Activated CD8-positive, alpha-beta memory T cell treated with anti-CD3 and anti-CD28 coated beads for 36 hours (primary cell): ENCODE results near the gene AKAP6. TPM values are rescaled to one million over a fixed set of nuclear protein-coding genes. Genes with fewer than 3 reads are reported as not detected.

Experiments used
- CTCF ChIA-PET: fragments of 350-600 bp; sonication (Branson Sonifier 250); formaldehyde crosslinking; loops from one replicate; lab custom pipeline; 2021; ENCODE audit warnings: antibody characterized with exemption; lab: Charles Lee
- POLR2A ChIA-PET: fragments of 350-600 bp; sonication (Branson Sonifier 250); formaldehyde crosslinking; loops from one replicate; lab custom pipeline; 2021; ENCODE audit warnings: antibody characterized with exemption; lab: Charles Lee
- total RNA-seq, 2 experiments: library from RNA; stranded (reverse); gene quantifications; one replicate each; pipeline ENCODE4 v1.2.3, GENCODE V29; 2021

The AKAP6 gene
- total RNA-seq, 2 experiments from 2014 or later: 0.65 to 1.3 TPM

GRCh38 chr14:32805979-32806378 lies 476.9 kb downstream of the AKAP6 start:
- ChIA-PET CTCF (no interaction called here), POLR2A (no interaction called here)

GRCh38 chr14:32808644-32809043 lies 479.5 kb downstream of the AKAP6 start:
- CTCF ChIA-PET: no interaction called here
- POLR2A ChIA-PET: no interaction called here

- ChIA-PET CTCF (no interaction called here), POLR2A (no interaction called here)
Measured at GRCh38 chr14:32809255-32809654, 480.2 kb downstream of the AKAP6 start.

- ChIA-PET CTCF (no interaction called here), POLR2A (no interaction called here)
Measured at GRCh38 chr14:32813401-32813800, 484.3 kb downstream of the AKAP6 start.

GRCh38 chr14:32814721-32815120 lies 485.6 kb downstream of the AKAP6 start:
- ChIA-PET CTCF (no interaction called here), POLR2A (no interaction called here)

- CTCF ChIA-PET: no interaction called here
- POLR2A ChIA-PET: no interaction called here
Measured at GRCh38 chr14:32816588-32816987, 487.5 kb downstream of the AKAP6 start.

- ChIA-PET POLR2A (no interaction called here), CTCF (no interaction called here)
Measured at GRCh38 chr14:32817780-32818179, 488.7 kb downstream of the AKAP6 start.

- ChIA-PET POLR2A (no interaction called here), CTCF (interaction anchor here (0.8 kb wide), 1 partner anchor 102 kb away, joined by 3 read pairs; no protein-coding TSS in a partner anchor)
Measured at GRCh38 chr14:32818581-32818980, 489.5 kb downstream of the AKAP6 start.

- CTCF ChIA-PET: no interaction called here
- POLR2A ChIA-PET: no interaction called here
Measured at GRCh38 chr14:32820181-32820580, 491.1 kb downstream of the AKAP6 start.

GRCh38 chr14:32820682-32821081 lies 491.6 kb downstream of the AKAP6 start:
- CTCF ChIA-PET: no interaction called here
- POLR2A ChIA-PET: no interaction called here

- CTCF ChIA-PET: no interaction called here
Measured at GRCh38 chr14:32821964-32822653, 493.0 kb downstream of the AKAP6 start.

GRCh38 chr14:32823706-32824105 lies 494.6 kb downstream of the AKAP6 start:
- ChIA-PET CTCF (no interaction called here), POLR2A (no interaction called here)

More at GRCh38 chr14:32821964-32822653, 493.0 kb downstream of the AKAP6 start:
- POLR2A ChIA-PET: no interaction called here

GRCh38 chr14:32824195-32824594 lies 495.1 kb downstream of the AKAP6 start:
- POLR2A ChIA-PET: no interaction called here
- CTCF ChIA-PET: no interaction called here

GRCh38 chr14:32825058-32825457 lies 496.0 kb downstream of the AKAP6 start:
- CTCF ChIA-PET: no interaction called here
- POLR2A ChIA-PET: no interaction called here

GRCh38 chr14:32826404-32827082 lies 497.4 kb downstream of the AKAP6 start:
- ChIA-PET POLR2A (no interaction called here), CTCF (no interaction called here)

- CTCF ChIA-PET: no interaction called here
- POLR2A ChIA-PET: no interaction called here
Measured at GRCh38 chr14:32827514-32827913, 498.4 kb downstream of the AKAP6 start.

GRCh38 chr14:32835924-32836323 lies 506.8 kb downstream of the AKAP6 start:
- POLR2A ChIA-PET: no interaction called here
- CTCF ChIA-PET: no interaction called here

- POLR2A ChIA-PET: no interaction called here
- CTCF ChIA-PET: no interaction called here
Measured at GRCh38 chr14:32841698-32842097, 512.6 kb downstream of the AKAP6 start.

- POLR2A ChIA-PET: no interaction called here
- CTCF ChIA-PET: no interaction called here
Measured at GRCh38 chr14:32846821-32847365, 517.8 kb downstream of the AKAP6 start.

GRCh38 chr14:32847867-32848266 lies 518.8 kb downstream of the AKAP6 start:
- CTCF ChIA-PET: no interaction called here
- POLR2A ChIA-PET: no interaction called here

GRCh38 chr14:32865827-32866376 lies 536.8 kb downstream of the AKAP6 start:
- ChIA-PET POLR2A (no interaction called here), CTCF (no interaction called here)
